DND-41 (cell line): ENCODE measurements around the gene TNNI3K.

Source experiments
- ATAC-seq: fragments of 200-7000 bp; cut with Tn5 transposase; 3 replicates; pipeline ENCODE4 v1.9.1; 2021; ENCODE audit warnings: low read depth; ENCODE audit not compliant: insufficient read depth
- DNase-seq: peaks from one replicate; pipeline ENCODE4 v3.0.0-alpha.2; 2020
- H2AFZ ChIP-seq: 2 replicates; pipeline ENCODE4 v1.6.0; 2012; ENCODE audit warnings: low read depth, low read length
- H3K27ac ChIP-seq: 2 replicates; pipeline ENCODE4 v1.5.1; 2012; ENCODE audit warnings: low read length, inconsistent platforms
- H3K27me3 ChIP-seq: fragments of 200-600 bp; sonication (generic); 2 replicates; pipeline ENCODE4 v1.6.0; 2012; ENCODE audit warnings: low read length, mild to moderate bottlenecking, inconsistent platforms; ENCODE audit not compliant: insufficient read depth, poor library complexity
- H3K36me3 ChIP-seq: 2 replicates; pipeline ENCODE4 v1.5.1; 2012; ENCODE audit warnings: low read length, inconsistent platforms; ENCODE audit not compliant: insufficient read depth
- H3K4me1 ChIP-seq: 2 replicates; pipeline ENCODE4 v1.5.1; 2012; ENCODE audit warnings: mild to moderate bottlenecking, low read length; ENCODE audit not compliant: insufficient read depth
- H3K4me2 ChIP-seq: 2 replicates; pipeline ENCODE4 v1.6.0; 2012; ENCODE audit warnings: mild to moderate bottlenecking, moderate library complexity, low read length, inconsistent platforms; ENCODE audit not compliant: insufficient read depth
- H3K4me3 ChIP-seq, 2 experiments: fragments of 200-600 bp in 1 of 2; shearing (Covaris generic) in 1 of 2; 2 replicates each; pipeline ENCODE4 v1.5.1; 2012 to 2016; ENCODE audit warnings: inconsistent platforms in 2 of 2, low read length in 2 of 2, mild to moderate bottlenecking in 2 of 2, low read depth in 1 of 2, moderate library complexity in 1 of 2
- H3K79me2 ChIP-seq: 2 replicates; pipeline ENCODE4 v1.6.0; 2012; ENCODE audit warnings: low read length, inconsistent platforms; ENCODE audit not compliant: insufficient read depth
- H3K9ac ChIP-seq: 2 replicates; pipeline ENCODE4 v1.6.0; 2012; ENCODE audit warnings: low read depth, mild to moderate bottlenecking, inconsistent platforms, low read length, moderate library complexity
- H3K9me3 ChIP-seq: 2 replicates; pipeline ENCODE4 v1.5.1; 2012; ENCODE audit warnings: low read length, moderate library complexity, mild to moderate bottlenecking, inconsistent platforms; ENCODE audit not compliant: insufficient read depth, severe bottlenecking
- H4K20me1 ChIP-seq: 2 replicates; pipeline ENCODE4 v1.6.0; 2012; ENCODE audit warnings: low read length; ENCODE audit not compliant: insufficient read depth
- EZH2 ChIP-seq: IDR thresholded peaks from 3 replicates; pipeline ENCODE4 v1.6.1; 2012; ENCODE audit warnings: borderline replicate concordance, low read depth, mild to moderate bottlenecking, moderate library complexity, low read length, inconsistent platforms; ENCODE audit not compliant: severe bottlenecking
- TF ChIP-seq, protein P1 (sequence below): IDR thresholded peaks from 2 replicates; pipeline ENCODE4 v1.5.1; 2012; ENCODE audit warnings: borderline replicate concordance, low read length, moderate library complexity, mild to moderate bottlenecking; ENCODE audit not compliant: poor library complexity, severe bottlenecking; ENCODE audit errors: extremely low read depth

TNNI3K gene

DNA sequence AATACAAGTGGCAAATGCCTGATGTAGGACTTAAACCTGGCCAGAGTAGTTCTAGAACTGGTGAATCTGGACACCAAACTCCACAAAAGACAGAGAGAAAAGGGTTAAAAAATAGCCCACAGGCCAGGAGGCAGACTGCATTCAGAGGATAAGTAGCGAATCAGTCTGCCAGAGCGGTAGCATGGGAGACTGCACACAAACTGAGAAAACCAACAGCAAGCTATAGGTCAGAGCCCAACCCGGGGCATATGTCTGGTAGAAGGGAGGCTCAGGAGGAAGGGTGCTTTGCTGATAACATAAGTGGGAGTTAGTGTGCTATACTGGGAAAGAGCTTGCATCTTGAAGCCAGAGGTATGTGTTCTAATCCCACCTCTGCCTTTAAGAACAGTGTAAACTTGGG is 273.3 kb downstream of the TNNI3K start:
- Histone ChIP-seq H3K27me3 (no peaks in the 10 kb centered on the region), H3K4me2 (no peak overlapping the region), H2AFZ (no peak overlapping the region), H3K9ac (no peak overlapping the region), H3K79me2 (no peaks in the 10 kb centered on the region), H3K4me3 (no peak overlapping the region), H3K27ac (no peak overlapping the region), H4K20me1 (no peaks in the 10 kb centered on the region), H3K36me3 (no peaks in the 10 kb centered on the region), H3K9me3 (no peaks in the 10 kb centered on the region), H3K4me1 (no peaks in the 10 kb centered on the region)
- TF ChIP-seq EZH2, result no peak
- TF ChIP-seq, protein P1, sequence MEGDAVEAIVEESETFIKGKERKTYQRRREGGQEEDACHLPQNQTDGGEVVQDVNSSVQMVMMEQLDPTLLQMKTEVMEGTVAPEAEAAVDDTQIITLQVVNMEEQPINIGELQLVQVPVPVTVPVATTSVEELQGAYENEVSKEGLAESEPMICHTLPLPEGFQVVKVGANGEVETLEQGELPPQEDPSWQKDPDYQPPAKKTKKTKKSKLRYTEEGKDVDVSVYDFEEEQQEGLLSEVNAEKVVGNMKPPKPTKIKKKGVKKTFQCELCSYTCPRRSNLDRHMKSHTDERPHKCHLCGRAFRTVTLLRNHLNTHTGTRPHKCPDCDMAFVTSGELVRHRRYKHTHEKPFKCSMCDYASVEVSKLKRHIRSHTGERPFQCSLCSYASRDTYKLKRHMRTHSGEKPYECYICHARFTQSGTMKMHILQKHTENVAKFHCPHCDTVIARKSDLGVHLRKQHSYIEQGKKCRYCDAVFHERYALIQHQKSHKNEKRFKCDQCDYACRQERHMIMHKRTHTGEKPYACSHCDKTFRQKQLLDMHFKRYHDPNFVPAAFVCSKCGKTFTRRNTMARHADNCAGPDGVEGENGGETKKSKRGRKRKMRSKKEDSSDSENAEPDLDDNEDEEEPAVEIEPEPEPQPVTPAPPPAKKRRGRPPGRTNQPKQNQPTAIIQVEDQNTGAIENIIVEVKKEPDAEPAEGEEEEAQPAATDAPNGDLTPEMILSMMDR, result no peak
- DNase-seq, result no peak
- ATAC-seq, result no peak

DNA sequence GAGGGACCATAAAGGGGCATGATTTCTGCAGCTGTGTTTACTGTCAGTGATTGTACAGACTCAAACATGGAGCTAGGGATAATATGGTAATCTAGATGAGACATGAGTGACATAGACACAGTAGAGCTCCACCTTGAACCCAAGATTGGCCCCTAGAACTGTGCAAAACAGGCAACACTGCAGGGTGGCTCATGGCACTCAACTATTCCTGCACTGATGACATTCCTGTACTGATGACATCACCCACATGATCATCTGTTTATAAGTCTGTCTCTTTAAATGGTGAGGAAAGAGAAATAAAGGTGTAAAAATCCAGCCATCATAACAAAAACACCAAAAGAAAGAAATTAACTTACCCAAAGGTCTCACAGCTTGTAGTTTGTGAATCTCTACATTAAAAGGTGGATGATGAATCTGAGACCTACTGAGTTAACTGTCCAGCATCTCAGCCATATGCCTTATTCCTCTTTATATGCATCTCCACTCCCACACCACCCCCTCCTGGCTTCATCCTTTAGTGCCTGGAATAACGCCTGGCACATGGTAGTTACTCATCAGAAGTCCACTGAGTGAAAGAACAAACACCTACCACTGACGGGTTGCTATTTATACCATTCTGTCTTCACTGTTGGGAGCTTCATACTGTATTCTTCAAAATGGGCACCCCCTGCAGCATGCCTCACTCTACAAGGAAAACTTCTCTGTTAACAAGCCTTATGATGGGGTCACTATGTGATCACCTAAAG is 277.2 kb downstream of the TNNI3K start, which contains the start of gene LRRC53:
LRRC53 (minus strand) TSS at position 442 of the 746 bp plus-strand sequence. CDS start 29,262 bp downstream, outside the sequence.
- no peak for DNase-seq
- H3K27ac ChIP-seq, result no peak within 1 kb of the TSS
- H2AFZ ChIP-seq, result no peak within 1 kb of the TSS
- no peaks in the 10 kb centered on the region for H3K79me2 ChIP-seq
- H3K4me3 ChIP-seq, result no peak within 1 kb of the TSS
- no peak for TF ChIP-seq EZH2
- TF ChIP-seq, protein P1, result no peak
- H4K20me1 ChIP-seq, result no peaks in the 10 kb centered on the region
- ATAC-seq, result no peak
- H3K9ac ChIP-seq, result no peak within 1 kb of the TSS
- H3K4me2 ChIP-seq, result no peak within 1 kb of the TSS
- H3K36me3 ChIP-seq, result no peaks in the 10 kb centered on the region
- no peaks in the 10 kb centered on the region for H3K4me1 ChIP-seq
- no peaks in the 10 kb centered on the region for H3K9me3 ChIP-seq
- no peaks in the 10 kb centered on the region for H3K27me3 ChIP-seq

DNA sequence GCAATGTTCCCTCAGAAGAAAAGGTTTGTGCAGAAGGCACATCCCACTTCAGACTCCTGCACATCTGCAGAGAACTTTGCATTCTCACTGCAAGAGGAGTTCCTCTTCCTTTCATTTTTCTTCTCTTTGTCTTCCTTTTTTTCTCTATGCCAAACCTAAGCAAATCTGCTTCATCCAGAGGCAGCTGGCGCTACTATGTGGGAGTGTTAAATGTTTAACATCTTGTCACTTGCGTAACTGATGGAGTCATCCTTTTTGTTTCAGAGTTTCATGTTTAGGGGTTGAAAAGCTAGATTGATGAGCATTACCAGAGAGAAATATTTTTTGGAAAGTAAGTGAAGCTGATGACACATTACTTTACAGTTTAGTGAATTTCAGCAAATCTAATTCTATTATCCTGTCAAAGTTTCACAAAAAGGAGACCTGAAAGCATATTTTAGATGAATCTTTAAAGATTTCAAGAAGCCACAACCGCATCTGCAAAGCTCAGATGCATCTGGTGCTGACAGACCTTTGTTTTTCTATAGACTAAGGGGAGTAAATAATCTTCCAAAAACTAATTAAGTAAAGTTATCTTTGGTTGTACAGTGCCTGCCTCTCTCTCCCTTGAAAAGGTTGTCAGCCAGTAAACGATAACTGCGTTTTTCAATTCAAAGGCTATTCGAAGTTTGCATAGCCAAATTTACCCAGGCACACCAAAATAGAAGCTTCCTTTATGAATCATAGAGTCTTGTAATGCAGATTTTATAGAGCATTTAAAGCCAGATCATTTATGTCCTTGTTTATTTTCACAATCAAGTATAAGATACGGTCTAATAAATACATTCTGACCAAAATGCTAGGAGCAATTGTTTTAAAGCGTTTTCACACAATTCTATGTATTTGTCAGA is 278.5 kb downstream of the TNNI3K start:
- H2AFZ ChIP-seq, result no peak overlapping the region
- ATAC-seq, result no peak
- H3K4me2 ChIP-seq, result no peak overlapping the region
- no peaks in the 10 kb centered on the region for H3K36me3 ChIP-seq
- no peaks in the 10 kb centered on the region for H3K79me2 ChIP-seq
- DNase-seq, result no peak
- TF ChIP-seq, protein P1, result no peak
- TF ChIP-seq EZH2, result no peak
- H3K4me1 ChIP-seq, result no peaks in the 10 kb centered on the region
- H3K27me3 ChIP-seq, result no peaks in the 10 kb centered on the region
- H3K9ac ChIP-seq, result no peak overlapping the region
- no peaks in the 10 kb centered on the region for H4K20me1 ChIP-seq
- H3K4me3 ChIP-seq, result no peak overlapping the region
- H3K9me3 ChIP-seq, result no peaks in the 10 kb centered on the region
- no peak overlapping the region for H3K27ac ChIP-seq
